K562 (cell line): Measurements from ENCODE around the gene STK11. TPM values are rescaled to one million over a fixed set of nuclear protein-coding genes. Genes with fewer than 3 reads are reported as not detected.
A peak's percentile ranks its signal among the peaks of the same experiment; 100 is the strongest.

Experiments used
- ARHGAP35 ChIP-seq: fragments of 450-650 bp; IDR thresholded peaks from 2 replicates; pipeline ENCODE4 v1.6.1; 2018; ENCODE audit not compliant: partially characterized antibody
- C11orf30 ChIP-seq: fragments of 450-650 bp; IDR thresholded peaks from 2 replicates; pipeline ENCODE4 v1.6.1; 2016; ENCODE audit warnings: low read depth, mild to moderate bottlenecking
- CBFA2T2 ChIP-seq: fragments of 450-650 bp; conservative IDR thresholded peaks from 2 replicates; pipeline ENCODE4 v1.6.1; 2017; ENCODE audit warnings: mild to moderate bottlenecking
- CHCHD3 ChIP-seq: fragments of 250-450 bp; sonication (Bioruptor Pico); IDR thresholded peaks from 2 replicates; pipeline ENCODE4 v2.1.2; 2022; ENCODE audit warnings: mild to moderate bottlenecking
- DIDO1 ChIP-seq: fragments of 450-650 bp; IDR thresholded peaks from 2 replicates; pipeline ENCODE4 v1.6.1; 2016; ENCODE audit warnings: low read depth, missing biosample characterization, missing genetic modification characterization
- DNMT1 ChIP-seq: fragments of 450-650 bp; IDR thresholded peaks from 2 replicates; pipeline ENCODE4 v1.6.1; 2016; ENCODE audit warnings: antibody characterized with exemption, mild to moderate bottlenecking
- FOXJ3 ChIP-seq: sonication (generic); formaldehyde crosslinking; IDR thresholded peaks from 2 replicates; pipeline ENCODE4 v1.4.0; 2020; ENCODE audit warnings: mild to moderate bottlenecking, missing genetic modification reagents
- GATAD2A ChIP-seq: fragments of 450-650 bp; IDR thresholded peaks from 2 replicates; pipeline ENCODE4 v1.6.1; 2017
- MAFG ChIP-seq: fragments of 450-650 bp; conservative IDR thresholded peaks from 2 replicates; pipeline ENCODE4 v1.6.1; 2016; ENCODE audit warnings: missing genetic modification characterization, missing compliant biosample characterization
- PHB ChIP-seq: fragments of 250-450 bp; sonication (Bioruptor Pico); IDR thresholded peaks from 2 replicates; pipeline ENCODE4 v1.5.0; 2021
- SRSF1 ChIP-seq: fragments of 200-400 bp; formaldehyde crosslinking; IDR thresholded peaks from 2 replicates; pipeline ENCODE4 v1.6.1; 2017; ENCODE audit warnings: mild to moderate bottlenecking, low read depth, low read length, moderate library complexity
- SRSF3 ChIP-seq: fragments of 200-400 bp; formaldehyde crosslinking; IDR thresholded peaks from 2 replicates; pipeline ENCODE4 v1.6.1; 2016; ENCODE audit warnings: mild to moderate bottlenecking, low read length, moderate library complexity; ENCODE audit not compliant: insufficient read depth
- TAF1 ChIP-seq: IDR thresholded peaks from 2 replicates; pipeline ENCODE4 v1.6.1; 2011; ENCODE audit warnings: mild to moderate bottlenecking, low read length, moderate library complexity; ENCODE audit not compliant: insufficient read depth, control insufficient read depth, severe bottlenecking; ENCODE audit errors: extremely low read depth
- ZNF134 ChIP-seq: fragments of 250-450 bp; sonication (Bioruptor Pico); conservative IDR thresholded peaks from 2 replicates; pipeline ENCODE4 v1.4.0; 2020
- ZNF174 ChIP-seq: fragments of 250-450 bp; sonication (Bioruptor Pico); IDR thresholded peaks from 2 replicates; pipeline ENCODE4 v1.4.0; 2020; ENCODE audit warnings: mild to moderate bottlenecking
- ZNF668 ChIP-seq: fragments of 250-450 bp; sonication (Bioruptor Pico); IDR thresholded peaks from 2 replicates; pipeline ENCODE4 v1.8.0; 2022; ENCODE audit warnings: mild to moderate bottlenecking, inconsistent platforms
- polyA plus RNA-seq, 8 experiments: library from polyadenylated mRNA; depleted of rRNA in 4 of 8; stranded (reverse) in 5 of 8; unstranded in 3 of 8; fragments of >200 nt; fragmentation: Nextera tagmentation in 2 of 8; fragmentation: Illumina TruSeq in 1 of 8; extraction: Ambion mirVana in 2 of 8; extraction: Trizol in 1 of 8; gene quantifications; 2 replicates each; pipeline versions ENCODE4 v1.2.1 to v1.2.3, GENCODE V29; 2011 to 2014; ENCODE audit warnings: inconsistent platforms in 1 of 8, missing spikeins in 1 of 8
- total RNA-seq, 7 experiments: library from RNA; depleted of rRNA in 6 of 7; stranded (reverse); fragments of >200 nt in 6 of 7; fragmentation: Illumina TruSeq in 2 of 7; extraction: Trizol in 2 of 7; gene quantifications; 2 replicates each; pipeline versions ENCODE4 v1.2.1 to v1.2.3, GENCODE V29; 2011 to 2021; ENCODE audit warnings: low replicate concordance in 1 of 7
- TF ChIP-seq, protein P1 (sequence below), 3 experiments: IDR thresholded peaks in 2 of 3; conservative IDR thresholded peaks in 1 of 3; 2 replicates each; pipeline ENCODE4 v1.5.1; 2011 to 2012; ENCODE audit warnings: low read length in 3 of 3, mild to moderate bottlenecking in 3 of 3, control low read depth in 2 of 3, improper control_type of control experiment in 1 of 3, inconsistent platforms in 1 of 3, low read depth in 1 of 3, mixed read lengths in 1 of 3, moderate library complexity in 1 of 3; ENCODE audit not compliant: insufficient read depth in 2 of 3
- TF ChIP-seq, protein P2 (sequence below): fragments of 250-450 bp; sonication (Bioruptor Pico); IDR thresholded peaks from 2 replicates; pipeline ENCODE4 v1.8.0; 2021; ENCODE audit warnings: mild to moderate bottlenecking, moderate library complexity
- TF ChIP-seq, protein P3 (sequence below): sonication (generic); formaldehyde crosslinking; IDR thresholded peaks from 2 replicates; pipeline ENCODE4 v1.8.1; 2023; ENCODE audit warnings: mild to moderate bottlenecking, missing genetic modification reagents
- TF ChIP-seq, protein P4 (sequence below): sonication (generic); formaldehyde crosslinking; IDR thresholded peaks from 2 replicates; pipeline ENCODE4 v1.8.0; 2022; ENCODE audit warnings: missing genetic modification reagents, mild to moderate bottlenecking, borderline replicate concordance

STK11 gene
- total and polyA plus RNA-seq, 9 of the 15 experiments (the other 6 are each of a cell fraction or from before 2014, with no cell fraction given), result 0.15 to 96.5 (median 31.7) TPM

DNA sequence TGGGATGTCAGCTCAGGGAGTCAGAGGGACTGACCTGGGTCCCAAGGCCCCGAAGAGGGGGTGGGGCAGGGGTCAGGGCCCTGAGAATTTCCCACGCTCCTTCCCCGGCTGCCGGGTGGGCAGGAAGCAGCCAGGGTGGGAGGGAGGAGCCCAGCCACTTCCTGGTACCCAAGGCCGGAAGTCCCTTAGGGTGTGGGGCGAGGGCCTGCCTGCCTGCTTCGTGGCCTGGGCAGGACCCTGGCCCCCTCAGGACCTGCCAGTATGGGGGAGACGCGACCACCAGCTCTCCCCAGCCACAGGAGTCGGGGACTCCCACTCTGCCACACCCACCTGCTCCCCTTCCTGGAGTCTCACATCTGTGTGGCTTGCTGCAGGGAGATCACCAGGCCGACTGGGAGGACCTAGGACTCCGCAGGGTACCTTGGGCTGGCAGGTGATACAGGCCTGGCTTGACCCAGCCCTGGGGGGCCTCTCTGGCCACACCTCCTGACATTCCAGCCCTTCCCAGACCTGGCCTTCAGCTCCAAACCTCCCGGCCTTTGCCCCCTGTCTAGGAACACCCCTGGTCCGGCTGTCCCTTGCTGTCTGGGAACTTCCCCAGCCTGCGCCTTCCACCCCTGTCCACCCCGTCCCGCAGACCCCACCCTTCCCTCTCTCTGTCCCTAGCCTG, 53.8 kb downstream of the STK11 start (continued):
- TF ChIP-seq SRSF3, result no peak
- no peak for TF ChIP-seq DIDO1 (tag)
- no peak for TF ChIP-seq MAFG (tag)
- no peak for TF ChIP-seq ZNF174
- TF ChIP-seq PHB (CRISPR knock-in tag), result peak; percentile 78; the same call in 1 of the 2 replicates
- TF ChIP-seq ZNF668 (CRISPR knock-in tag), result no peak
- no peak for TF ChIP-seq ARHGAP35
- TF ChIP-seq CHCHD3 (CRISPR knock-in tag), result no peak
- no peak for TF ChIP-seq GATAD2A
- TF ChIP-seq SRSF1, result no peak
- TF ChIP-seq DNMT1, result no peak
- TF ChIP-seq C11orf30, result no peak
- no peak for TF ChIP-seq FOXJ3
- no peak for TF ChIP-seq CBFA2T2
- no peak for TF ChIP-seq TAF1
- TF ChIP-seq, protein P1, sequence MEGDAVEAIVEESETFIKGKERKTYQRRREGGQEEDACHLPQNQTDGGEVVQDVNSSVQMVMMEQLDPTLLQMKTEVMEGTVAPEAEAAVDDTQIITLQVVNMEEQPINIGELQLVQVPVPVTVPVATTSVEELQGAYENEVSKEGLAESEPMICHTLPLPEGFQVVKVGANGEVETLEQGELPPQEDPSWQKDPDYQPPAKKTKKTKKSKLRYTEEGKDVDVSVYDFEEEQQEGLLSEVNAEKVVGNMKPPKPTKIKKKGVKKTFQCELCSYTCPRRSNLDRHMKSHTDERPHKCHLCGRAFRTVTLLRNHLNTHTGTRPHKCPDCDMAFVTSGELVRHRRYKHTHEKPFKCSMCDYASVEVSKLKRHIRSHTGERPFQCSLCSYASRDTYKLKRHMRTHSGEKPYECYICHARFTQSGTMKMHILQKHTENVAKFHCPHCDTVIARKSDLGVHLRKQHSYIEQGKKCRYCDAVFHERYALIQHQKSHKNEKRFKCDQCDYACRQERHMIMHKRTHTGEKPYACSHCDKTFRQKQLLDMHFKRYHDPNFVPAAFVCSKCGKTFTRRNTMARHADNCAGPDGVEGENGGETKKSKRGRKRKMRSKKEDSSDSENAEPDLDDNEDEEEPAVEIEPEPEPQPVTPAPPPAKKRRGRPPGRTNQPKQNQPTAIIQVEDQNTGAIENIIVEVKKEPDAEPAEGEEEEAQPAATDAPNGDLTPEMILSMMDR (IDR thresholded peaks at IDR 0.05 in 2 of 3, conservative IDR thresholded peaks at IDR 0.05 in 1 of 3; ENCODE audit: insufficient read depth in 2 of 3, low read depth in 1 of 3, low read length in 3 of 3), result no peak
- TF ChIP-seq, protein P2, sequence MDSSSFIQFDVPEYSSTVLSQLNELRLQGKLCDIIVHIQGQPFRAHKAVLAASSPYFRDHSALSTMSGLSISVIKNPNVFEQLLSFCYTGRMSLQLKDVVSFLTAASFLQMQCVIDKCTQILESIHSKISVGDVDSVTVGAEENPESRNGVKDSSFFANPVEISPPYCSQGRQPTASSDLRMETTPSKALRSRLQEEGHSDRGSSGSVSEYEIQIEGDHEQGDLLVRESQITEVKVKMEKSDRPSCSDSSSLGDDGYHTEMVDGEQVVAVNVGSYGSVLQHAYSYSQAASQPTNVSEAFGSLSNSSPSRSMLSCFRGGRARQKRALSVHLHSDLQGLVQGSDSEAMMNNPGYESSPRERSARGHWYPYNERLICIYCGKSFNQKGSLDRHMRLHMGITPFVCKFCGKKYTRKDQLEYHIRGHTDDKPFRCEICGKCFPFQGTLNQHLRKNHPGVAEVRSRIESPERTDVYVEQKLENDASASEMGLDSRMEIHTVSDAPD (CRISPR knock-in tag), result no peak
- no peak for TF ChIP-seq ZNF134 (CRISPR knock-in tag)
- TF ChIP-seq, protein P3, sequence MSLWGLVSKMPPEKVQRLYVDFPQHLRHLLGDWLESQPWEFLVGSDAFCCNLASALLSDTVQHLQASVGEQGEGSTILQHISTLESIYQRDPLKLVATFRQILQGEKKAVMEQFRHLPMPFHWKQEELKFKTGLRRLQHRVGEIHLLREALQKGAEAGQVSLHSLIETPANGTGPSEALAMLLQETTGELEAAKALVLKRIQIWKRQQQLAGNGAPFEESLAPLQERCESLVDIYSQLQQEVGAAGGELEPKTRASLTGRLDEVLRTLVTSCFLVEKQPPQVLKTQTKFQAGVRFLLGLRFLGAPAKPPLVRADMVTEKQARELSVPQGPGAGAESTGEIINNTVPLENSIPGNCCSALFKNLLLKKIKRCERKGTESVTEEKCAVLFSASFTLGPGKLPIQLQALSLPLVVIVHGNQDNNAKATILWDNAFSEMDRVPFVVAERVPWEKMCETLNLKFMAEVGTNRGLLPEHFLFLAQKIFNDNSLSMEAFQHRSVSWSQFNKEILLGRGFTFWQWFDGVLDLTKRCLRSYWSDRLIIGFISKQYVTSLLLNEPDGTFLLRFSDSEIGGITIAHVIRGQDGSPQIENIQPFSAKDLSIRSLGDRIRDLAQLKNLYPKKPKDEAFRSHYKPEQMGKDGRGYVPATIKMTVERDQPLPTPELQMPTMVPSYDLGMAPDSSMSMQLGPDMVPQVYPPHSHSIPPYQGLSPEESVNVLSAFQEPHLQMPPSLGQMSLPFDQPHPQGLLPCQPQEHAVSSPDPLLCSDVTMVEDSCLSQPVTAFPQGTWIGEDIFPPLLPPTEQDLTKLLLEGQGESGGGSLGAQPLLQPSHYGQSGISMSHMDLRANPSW (CRISPR knock-in tag), result no peak
- TF ChIP-seq, protein P4, sequence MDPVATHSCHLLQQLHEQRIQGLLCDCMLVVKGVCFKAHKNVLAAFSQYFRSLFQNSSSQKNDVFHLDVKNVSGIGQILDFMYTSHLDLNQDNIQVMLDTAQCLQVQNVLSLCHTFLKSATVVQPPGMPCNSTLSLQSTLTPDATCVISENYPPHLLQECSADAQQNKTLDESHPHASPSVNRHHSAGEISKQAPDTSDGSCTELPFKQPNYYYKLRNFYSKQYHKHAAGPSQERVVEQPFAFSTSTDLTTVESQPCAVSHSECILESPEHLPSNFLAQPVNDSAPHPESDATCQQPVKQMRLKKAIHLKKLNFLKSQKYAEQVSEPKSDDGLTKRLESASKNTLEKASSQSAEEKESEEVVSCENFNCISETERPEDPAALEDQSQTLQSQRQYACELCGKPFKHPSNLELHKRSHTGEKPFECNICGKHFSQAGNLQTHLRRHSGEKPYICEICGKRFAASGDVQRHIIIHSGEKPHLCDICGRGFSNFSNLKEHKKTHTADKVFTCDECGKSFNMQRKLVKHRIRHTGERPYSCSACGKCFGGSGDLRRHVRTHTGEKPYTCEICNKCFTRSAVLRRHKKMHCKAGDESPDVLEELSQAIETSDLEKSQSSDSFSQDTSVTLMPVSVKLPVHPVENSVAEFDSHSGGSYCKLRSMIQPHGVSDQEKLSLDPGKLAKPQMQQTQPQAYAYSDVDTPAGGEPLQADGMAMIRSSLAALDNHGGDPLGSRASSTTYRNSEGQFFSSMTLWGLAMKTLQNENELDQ (CRISPR knock-in tag), result no peak
